Astrocyte (in vitro differentiated cells and primary cell): ENCODE results near the gene CACNB2. TPM values are rescaled to one million over a fixed set of nuclear protein-coding genes. Genes with fewer than 3 reads are reported as not detected.

Source experiments
- DNase-seq: peaks from one replicate; pipeline ENCODE4 v3.0.0-alpha.2; 2010; ENCODE audit warnings: low read depth
- FAIRE-seq: peaks from 2 replicates; lab custom pipeline; 2011; peaks lifted over from hg19 to GRCh38; lab: Jason Lieb, UNC
- H2AFZ ChIP-seq: 2 replicates; pipeline ENCODE4 v1.6.0; 2012; ENCODE audit warnings: low read depth, low read length, inconsistent platforms
- H3K27ac ChIP-seq: 2 replicates; pipeline ENCODE4 v1.5.1; 2011; ENCODE audit warnings: low read depth, low read length, inconsistent platforms
- H3K27me3 ChIP-seq: 2 replicates; pipeline ENCODE4 v1.6.0; 2011; ENCODE audit warnings: low read length, inconsistent platforms; ENCODE audit not compliant: insufficient read depth
- H3K36me3 ChIP-seq: 2 replicates; pipeline ENCODE4 v1.5.1; 2011; ENCODE audit warnings: low read length, inconsistent platforms; ENCODE audit not compliant: insufficient read depth
- H3K4me1 ChIP-seq: 2 replicates; pipeline ENCODE4 v1.5.1; 2011; ENCODE audit warnings: low read length, inconsistent platforms; ENCODE audit not compliant: insufficient read depth
- H3K4me2 ChIP-seq: 2 replicates; pipeline ENCODE4 v1.6.0; 2012; ENCODE audit warnings: low read length, inconsistent platforms
- H3K4me3 ChIP-seq: 2 replicates; pipeline ENCODE4 v1.5.1; 2011; ENCODE audit warnings: low read depth, mild to moderate bottlenecking, low read length, inconsistent platforms; ENCODE audit not compliant: insufficient read depth
- H3K79me2 ChIP-seq: 2 replicates; pipeline ENCODE4 v1.6.0; 2012; ENCODE audit warnings: mild to moderate bottlenecking, low read length, inconsistent platforms; ENCODE audit not compliant: insufficient read depth
- H3K9ac ChIP-seq: 2 replicates; pipeline ENCODE4 v1.6.0; 2012; ENCODE audit warnings: mild to moderate bottlenecking, low read length, inconsistent platforms
- H3K9me3 ChIP-seq: 2 replicates; pipeline ENCODE4 v1.5.1; 2012; ENCODE audit warnings: low read depth, mild to moderate bottlenecking, low read length, inconsistent platforms; ENCODE audit not compliant: insufficient read depth
- H4K20me1 ChIP-seq: 2 replicates; pipeline ENCODE4 v1.6.0; 2012; ENCODE audit warnings: low read length, inconsistent platforms; ENCODE audit not compliant: insufficient read depth
- H3K27ac Mint-ChIP-seq: one replicate; pipeline ENCODE4 v1.8.0; 2021; ENCODE audit warnings: mild to moderate bottlenecking, mixed read lengths; ENCODE audit not compliant: unreplicated experiment
- H3K27me3 Mint-ChIP-seq: one replicate; pipeline ENCODE4 v1.8.0; 2021; ENCODE audit warnings: low read depth, mixed read lengths; ENCODE audit not compliant: unreplicated experiment
- H3K36me3 Mint-ChIP-seq: one replicate; pipeline ENCODE4 v1.8.0; 2021; ENCODE audit warnings: low read depth, mixed read lengths; ENCODE audit not compliant: unreplicated experiment
- H3K4me1 Mint-ChIP-seq: one replicate; pipeline ENCODE4 v1.8.0; 2021; ENCODE audit warnings: low read depth, mixed read lengths; ENCODE audit not compliant: unreplicated experiment
- H3K4me3 Mint-ChIP-seq: one replicate; pipeline ENCODE4 v1.8.0; 2021; ENCODE audit warnings: mild to moderate bottlenecking, moderate library complexity, mixed read lengths; ENCODE audit not compliant: unreplicated experiment
- H3K9me3 Mint-ChIP-seq: one replicate; pipeline ENCODE4 v1.8.0; 2021; ENCODE audit warnings: mild to moderate bottlenecking, mixed read lengths; ENCODE audit not compliant: unreplicated experiment
- CTCF ChIP-seq: IDR thresholded peaks from 2 replicates; pipeline ENCODE4 v1.5.1; 2011; ENCODE audit warnings: low read depth, mild to moderate bottlenecking, inconsistent platforms, low read length, moderate library complexity; ENCODE audit not compliant: insufficient read depth
- EZH2 ChIP-seq: IDR thresholded peaks from 2 replicates; pipeline ENCODE4 v1.6.1; 2012; ENCODE audit warnings: mild to moderate bottlenecking, low read length, inconsistent platforms; ENCODE audit not compliant: insufficient read depth
- total RNA-seq: library from RNA; stranded (reverse); gene quantifications from 2 replicates; pipeline ENCODE4 v1.2.1, GENCODE V29; 2021

Gene CACNB2
- total RNA-seq, 1 donor from 2014 or later, result 0.66 TPM

GRCh38 chr10:18100669-18101068 is 39.6 kb upstream of the CACNB2 start:
- no peak overlapping the region for H3K27ac Mint-ChIP-seq
- FAIRE-seq (no peak), DNase-seq (no peak)
- no peaks in the 10 kb centered on the region for H3K27me3 Mint-ChIP-seq
- Histone ChIP-seq H3K27ac (no peak overlapping the region), H3K9me3 (no peaks in the 10 kb centered on the region), H3K4me2 (no peak overlapping the region), H3K27me3 (no peaks in the 10 kb centered on the region), H2AFZ (no peak overlapping the region), H3K4me1 (peaks cover 10% of the 10 kb centered on the region), H4K20me1 (no peaks in the 10 kb centered on the region), H3K36me3 (no peaks in the 10 kb centered on the region), H3K79me2 (no peaks in the 10 kb centered on the region), H3K9ac (no peak overlapping the region), H3K4me3 (no peak overlapping the region)
- TF ChIP-seq CTCF, result no peak
- TF ChIP-seq EZH2, result no peak
- no peaks in the 10 kb centered on the region for H3K36me3 Mint-ChIP-seq
- no peaks in the 10 kb centered on the region for H3K9me3 Mint-ChIP-seq
- no peak overlapping the region for H3K4me3 Mint-ChIP-seq
- peaks cover 8% of the 10 kb centered on the region for H3K4me1 Mint-ChIP-seq

GRCh38 chr10:18102404-18102803 is 37.8 kb upstream of the CACNB2 start:
- Mint-ChIP-seq H3K4me3 (no peak overlapping the region), H3K27me3 (no peaks in the 10 kb centered on the region), H3K27ac (no peak overlapping the region), H3K4me1 (peaks cover 3% of the 10 kb centered on the region), H3K9me3 (no peaks in the 10 kb centered on the region), H3K36me3 (no peaks in the 10 kb centered on the region)
- TF ChIP-seq CTCF, result no peak
- no peak for TF ChIP-seq EZH2
- Histone ChIP-seq H3K36me3 (no peaks in the 10 kb centered on the region), H3K9ac (no peak overlapping the region), H2AFZ (no peak overlapping the region), H4K20me1 (no peaks in the 10 kb centered on the region), H3K9me3 (no peaks in the 10 kb centered on the region), H3K79me2 (no peaks in the 10 kb centered on the region), H3K4me1 (peaks cover 5% of the 10 kb centered on the region), H3K27ac (no peak overlapping the region), H3K27me3 (no peaks in the 10 kb centered on the region), H3K4me3 (no peak overlapping the region), H3K4me2 (no peak overlapping the region)
- DNase-seq (no peak), FAIRE-seq (no peak)

- H3K36me3 ChIP-seq, result no peaks in the 10 kb centered on the region
- H3K36me3 Mint-ChIP-seq, result no peaks in the 10 kb centered on the region
- no peaks in the 10 kb centered on the region for H3K9me3 ChIP-seq
- no peaks in the 10 kb centered on the region for H3K9me3 Mint-ChIP-seq
- no peaks in the 10 kb centered on the region for H3K79me2 ChIP-seq
- H3K4me1 ChIP-seq, result no peaks in the 10 kb centered on the region
- H3K27ac Mint-ChIP-seq, result no peak overlapping the region
- H3K9ac ChIP-seq, result no peak overlapping the region
- H2AFZ ChIP-seq, result no peak overlapping the region
- H4K20me1 ChIP-seq, result no peaks in the 10 kb centered on the region
- no peak overlapping the region for H3K4me3 ChIP-seq
- H3K4me2 ChIP-seq, result no peak overlapping the region
- TF ChIP-seq CTCF, result peak; percentile 85
- TF ChIP-seq EZH2, result no peak
- FAIRE-seq (peak; percentile 13), DNase-seq (peak; percentile 12)
- H3K27ac ChIP-seq, result no peak overlapping the region
- H3K27me3 Mint-ChIP-seq, result peaks cover 4% of the 10 kb centered on the region
- H3K27me3 ChIP-seq, result no peaks in the 10 kb centered on the region
- H3K4me1 Mint-ChIP-seq, result no peaks in the 10 kb centered on the region
- H3K4me3 Mint-ChIP-seq, result no peak overlapping the region
These were observed 35.9 kb upstream of the CACNB2 start for GRCh38 chr10:18104223-18104872.
